BE2C (cell line): ENCODE data around the gene HAS3.
A peak's percentile ranks its signal among the peaks of the same experiment; 100 is the strongest.
"Not testable (repeated sequence)": the region's sequence is repeated elsewhere in the genome, so short reads cannot be mapped to it uniquely, and the experiment has no call there.

Experiments
- DNase-seq: peaks from one replicate; pipeline ENCODE4 v3.0.0-alpha.2; 2020
- H3K27me3 ChIP-seq: fragments of 250-450 bp; sonication (Bioruptor Pico); 2 replicates; pipeline ENCODE4 v1.5.1; 2020; ENCODE audit warnings: mild to moderate bottlenecking
- H3K36me3 ChIP-seq: fragments of 250-450 bp; sonication (Bioruptor Pico); 2 replicates; pipeline ENCODE4 v1.5.1; 2020; ENCODE audit warnings: mild to moderate bottlenecking
- H3K4me1 ChIP-seq: fragments of 250-450 bp; sonication (Bioruptor Pico); 2 replicates; pipeline ENCODE4 v1.5.1; 2020
- H3K4me3 ChIP-seq: 2 replicates; pipeline ENCODE4 v1.5.1; 2011; ENCODE audit warnings: low read depth, low read length
- H3K9me3 ChIP-seq: fragments of 250-450 bp; sonication (Bioruptor Pico); 2 replicates; pipeline ENCODE4 v1.5.1; 2020
- CTCF ChIP-seq: IDR thresholded peaks from 2 replicates; pipeline ENCODE4 v1.5.1; 2012; ENCODE audit warnings: mild to moderate bottlenecking, low read depth, low read length

Gene HAS3

GRCh38 chr16:69126221-69126620 lies 20.8 kb downstream of the HAS3 start:
- TF ChIP-seq CTCF, result no peak
- Histone ChIP-seq H3K9me3 (no peaks in the 10 kb centered on the region), H3K4me3 (no peak overlapping the region), H3K36me3 (peaks cover 4% of the 10 kb centered on the region), H3K27me3 (no peaks in the 10 kb centered on the region), H3K4me1 (no peaks in the 10 kb centered on the region)
- no peak for DNase-seq

GRCh38 chr16:69126801-69127200 lies 21.3 kb downstream of the HAS3 start:
- not testable (repeated sequence) for H3K9me3 ChIP-seq, H3K36me3 ChIP-seq, H3K4me1 ChIP-seq, H3K4me3 ChIP-seq, DNase-seq, H3K27me3 ChIP-seq

GRCh38 chr16:69127966-69128510 lies 22.6 kb downstream of the HAS3 start:
- H3K27me3 ChIP-seq, result no peaks in the 10 kb centered on the region
- no peak for TF ChIP-seq CTCF
- DNase-seq, result no peak
- no peaks in the 10 kb centered on the region for H3K4me1 ChIP-seq
- H3K9me3 ChIP-seq, result no peaks in the 10 kb centered on the region
- H3K36me3 ChIP-seq, result peaks cover 4% of the 10 kb centered on the region
- H3K4me3 ChIP-seq, result no peak overlapping the region

GRCh38 chr16:69130461-69130860 lies 25.0 kb downstream of the HAS3 start:
- H3K4me3 ChIP-seq, result no peak overlapping the region
- no peak for DNase-seq
- peaks cover 16% of the 10 kb centered on the region for H3K36me3 ChIP-seq
- no peak for TF ChIP-seq CTCF
- H3K27me3 ChIP-seq, result no peaks in the 10 kb centered on the region
- no peaks in the 10 kb centered on the region for H3K9me3 ChIP-seq
- H3K4me1 ChIP-seq, result no peaks in the 10 kb centered on the region; the same call in 1 of the 2 replicates

GRCh38 chr16:69131167-69131838 lies 25.9 kb downstream of the HAS3 start:
- no peaks in the 10 kb centered on the region for H3K9me3 ChIP-seq
- no peaks in the 10 kb centered on the region for H3K27me3 ChIP-seq
- DNase-seq, result peak; percentile 20
- peak overlapping the region; percentile 88 for H3K4me3 ChIP-seq
- no peaks in the 10 kb centered on the region; the same call in 1 of the 2 replicates for H3K4me1 ChIP-seq
- no peak for TF ChIP-seq CTCF
- peaks cover 22% of the 10 kb centered on the region for H3K36me3 ChIP-seq

DNA sequence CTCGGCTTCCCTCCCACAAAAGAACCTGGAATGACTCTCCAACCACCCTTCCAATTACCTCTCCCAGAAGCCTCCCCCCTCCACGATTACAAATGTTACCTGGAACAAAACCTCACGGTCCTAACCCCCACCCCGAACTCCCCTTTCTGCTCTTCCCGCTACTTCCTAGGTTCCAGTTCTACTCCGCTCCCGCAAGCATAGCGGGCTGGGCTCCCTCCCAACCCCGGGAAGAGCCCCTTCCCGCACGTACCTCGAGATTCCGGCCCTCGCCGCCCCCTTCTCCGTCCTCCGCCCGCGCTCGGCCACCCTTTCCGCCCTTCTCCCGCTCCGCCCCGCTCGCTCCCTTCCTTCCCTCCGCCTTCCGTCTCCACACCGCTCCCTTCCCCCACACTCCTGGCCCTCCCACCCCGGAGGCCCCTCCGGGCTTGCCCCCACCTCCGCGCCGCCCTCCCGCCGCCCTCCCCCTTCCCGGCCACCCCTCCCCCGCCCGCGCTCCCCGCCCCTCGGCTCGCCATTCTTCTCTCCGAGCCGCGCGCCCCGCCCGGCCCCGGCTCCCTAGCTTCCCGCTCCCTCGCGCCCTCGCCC lies 26.5 kb downstream of the HAS3 start:
- no peak for TF ChIP-seq CTCF
- DNase-seq, result peak; percentile 93
- H3K4me3 ChIP-seq, result peak overlapping the region; percentile 88
- H3K9me3 ChIP-seq, result no peaks in the 10 kb centered on the region
- no peaks in the 10 kb centered on the region; the same call in 1 of the 2 replicates for H3K4me1 ChIP-seq
- no peaks in the 10 kb centered on the region for H3K27me3 ChIP-seq
- H3K36me3 ChIP-seq, result peaks cover 28% of the 10 kb centered on the region
